Upper lobe of left lung (tissue), 4 donors: Measurements from ENCODE around the gene DZANK1.

Source experiments
- CTCF ChIP-seq, 6 experiments: fragments of 450-650 bp in 4 of 6; fragments of 200-600 bp in 2 of 6; sonication (generic) in 2 of 6; IDR thresholded peaks; one replicate each; pipeline ENCODE4 v1.5.1; 2016 to 2019; ENCODE audit warnings: antibody characterized with exemption in 6 of 6
- POLR2A ChIP-seq, 4 donors: fragments of 450-650 bp; IDR thresholded peaks; one replicate each; pipeline ENCODE4 v1.5.1; 2016 to 2017; ENCODE audit warnings: antibody characterized with exemption in 4 of 4, mild to moderate bottlenecking in 2 of 4
- POLR2AphosphoS5 ChIP-seq, 2 donors: sonication (generic); formaldehyde crosslinking; IDR thresholded peaks; one replicate each; pipeline ENCODE4 v1.5.1; 2017; ENCODE audit warnings: antibody characterized with exemption in 2 of 2

GRCh38 chr20:18403269-18403668, 63.6 kb downstream of the DZANK1 start:
- TF ChIP-seq CTCF (IDR thresholded peaks at IDR 0.05) (no peak), POLR2AphosphoS5 (IDR thresholded peaks at IDR 0.05) (no peak), POLR2A (IDR thresholded peaks at IDR 0.05) (no peak)
